BJ (cell line): ENCODE measurements around the gene CPA2. TPM values are rescaled to one million over a fixed set of nuclear protein-coding genes. Genes with fewer than 3 reads are reported as not detected.

Experiments
- CTCF ChIA-PET: fragments of 350-600 bp; formaldehyde crosslinking; extraction: SDS; loops from one replicate; lab custom pipeline; 2021; ENCODE audit warnings: antibody characterized with exemption, inconsistent platforms; lab: Yijun Ruan, JAX
- POLR2A ChIA-PET: fragments of 300-600 bp; sonication (Branson Sonifier 250); formaldehyde crosslinking; extraction: SDS; loops from one replicate; lab custom pipeline; 2021; ENCODE audit warnings: antibody characterized with exemption; lab: Charles Lee
- DNase-seq: peaks from one replicate; pipeline ENCODE4 v3.0.0-alpha.2; 2011; ENCODE audit warnings: low read depth
- H3K27me3 ChIP-seq: 2 replicates; pipeline ENCODE4 v1.6.0; 2011; ENCODE audit warnings: low read length; ENCODE audit not compliant: control insufficient read depth, insufficient read depth
- H3K36me3 ChIP-seq: 2 replicates; pipeline ENCODE4 v1.5.1; 2011; ENCODE audit warnings: low read length; ENCODE audit not compliant: control insufficient read depth, insufficient read depth
- H3K4me3 ChIP-seq: 2 replicates; pipeline ENCODE4 v1.5.1; 2011; ENCODE audit warnings: low read depth, mild to moderate bottlenecking, control low read depth, low read length
- polyA plus RNA-seq: library from polyadenylated mRNA; depleted of rRNA; stranded (reverse); fragments of >200 nt; gene quantifications from 2 replicates; pipeline ENCODE4 v1.2.3, GENCODE V29; 2011
- TF ChIP-seq, protein P1 (sequence below): IDR thresholded peaks from 2 replicates; pipeline ENCODE4 v1.5.1; 2011; ENCODE audit warnings: low read depth, mild to moderate bottlenecking, control low read depth, inconsistent platforms, low read length, moderate library complexity; ENCODE audit not compliant: insufficient read depth

CPA2 gene
- polyA plus RNA-seq, 1 experiment = not detected

GRCh38 chr7:130258494-130259078, 8.1 kb upstream of the CPA2 start:
- CTCF ChIA-PET = interaction anchor here (1.5 kb wide), 1 partner anchor 15 kb away, joined by 3 read pairs; no protein-coding TSS in a partner anchor
- Histone ChIP-seq H3K27me3 (no peaks in the 10 kb centered on the region), H3K36me3 (no peaks in the 10 kb centered on the region), H3K4me3 (no peak overlapping the region)
- DNase-seq = no peak
- POLR2A ChIA-PET = no interaction called here
- TF ChIP-seq, protein P1, sequence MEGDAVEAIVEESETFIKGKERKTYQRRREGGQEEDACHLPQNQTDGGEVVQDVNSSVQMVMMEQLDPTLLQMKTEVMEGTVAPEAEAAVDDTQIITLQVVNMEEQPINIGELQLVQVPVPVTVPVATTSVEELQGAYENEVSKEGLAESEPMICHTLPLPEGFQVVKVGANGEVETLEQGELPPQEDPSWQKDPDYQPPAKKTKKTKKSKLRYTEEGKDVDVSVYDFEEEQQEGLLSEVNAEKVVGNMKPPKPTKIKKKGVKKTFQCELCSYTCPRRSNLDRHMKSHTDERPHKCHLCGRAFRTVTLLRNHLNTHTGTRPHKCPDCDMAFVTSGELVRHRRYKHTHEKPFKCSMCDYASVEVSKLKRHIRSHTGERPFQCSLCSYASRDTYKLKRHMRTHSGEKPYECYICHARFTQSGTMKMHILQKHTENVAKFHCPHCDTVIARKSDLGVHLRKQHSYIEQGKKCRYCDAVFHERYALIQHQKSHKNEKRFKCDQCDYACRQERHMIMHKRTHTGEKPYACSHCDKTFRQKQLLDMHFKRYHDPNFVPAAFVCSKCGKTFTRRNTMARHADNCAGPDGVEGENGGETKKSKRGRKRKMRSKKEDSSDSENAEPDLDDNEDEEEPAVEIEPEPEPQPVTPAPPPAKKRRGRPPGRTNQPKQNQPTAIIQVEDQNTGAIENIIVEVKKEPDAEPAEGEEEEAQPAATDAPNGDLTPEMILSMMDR = no peak

DNA sequence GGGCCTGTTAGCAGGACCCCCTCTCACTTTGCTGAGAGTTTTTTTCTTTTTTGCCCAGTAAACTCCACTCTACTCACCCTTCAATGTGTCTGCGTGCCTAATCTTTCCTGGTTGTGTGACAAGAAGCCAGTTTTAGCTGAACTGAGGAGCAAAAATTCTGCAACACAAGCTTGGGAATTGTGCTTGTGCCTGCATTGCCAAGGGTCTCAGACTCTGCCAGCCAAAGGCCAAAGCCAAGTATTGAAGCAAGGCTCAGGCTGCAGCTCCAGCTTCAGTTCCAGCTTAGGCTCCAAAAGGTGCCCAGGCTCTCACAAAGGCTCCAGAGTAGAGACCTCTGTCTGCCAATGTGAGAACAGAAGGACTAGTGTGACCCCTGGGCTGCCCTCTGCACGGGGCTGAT, 4.2 kb upstream of the CPA2 start:
- CTCF ChIA-PET = interaction anchor here (0.5 to 0.9 kb wide), 3 partner anchors 22 to 124 kb away, joined by 3 to 8 read pairs (median 3); no protein-coding TSS in a partner anchor
- TF ChIP-seq, protein P1 = no peak

GRCh38 chr7:130263130-130263529, 3.5 kb upstream of the CPA2 start:
- TF ChIP-seq, protein P1 = no peak
- CTCF ChIA-PET = interaction anchor here (0.5 to 0.9 kb wide), 3 partner anchors 22 to 125 kb away, joined by 3 to 8 read pairs (median 3); no protein-coding TSS in a partner anchor

More for the DNA sequence above, 4.2 kb upstream of the CPA2 start:
- H3K36me3 ChIP-seq = no peaks in the 10 kb centered on the region
- POLR2A ChIA-PET = no interaction called here
- no peak for DNase-seq
- no peak overlapping the region for H3K4me3 ChIP-seq
- H3K27me3 ChIP-seq = no peaks in the 10 kb centered on the region

DNA sequence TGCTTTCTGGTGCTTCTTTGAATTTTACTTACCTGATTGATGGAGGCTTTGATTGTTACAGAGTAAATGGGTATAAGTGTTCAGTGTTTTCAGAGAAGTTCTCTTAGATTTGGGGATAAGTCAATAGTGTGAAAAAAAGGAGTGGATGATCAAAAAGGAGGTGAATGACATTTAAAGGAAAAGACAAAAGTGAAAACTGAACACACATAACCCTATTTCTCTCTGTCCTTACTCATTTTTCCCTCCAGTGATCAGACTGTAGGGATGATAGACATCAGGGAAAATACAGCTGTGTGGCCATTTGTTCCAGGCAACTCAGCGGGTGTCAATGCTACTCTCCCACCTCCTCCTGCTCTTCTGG, 278 bp downstream of the CPA2 start:
- Histone ChIP-seq H3K4me3 (no peak overlapping the region), H3K36me3 (no peaks in the 10 kb centered on the region), H3K27me3 (no peaks in the 10 kb centered on the region; the same call in 1 of the 2 replicates)
- POLR2A ChIA-PET = interaction anchor here (0.6 kb wide), 1 partner anchor 43 kb away, joined by 4 read pairs; no protein-coding TSS in a partner anchor
- TF ChIP-seq, protein P1 = no peak
- CTCF ChIA-PET = interaction anchor here (1.4 kb wide), 1 partner anchor 11 kb away, joined by 3 read pairs; no protein-coding TSS in a partner anchor
- DNase-seq = no peak

More at GRCh38 chr7:130263130-130263529, 3.5 kb upstream of the CPA2 start:
- no peak for DNase-seq
- Histone ChIP-seq H3K27me3 (no peaks in the 10 kb centered on the region), H3K36me3 (no peaks in the 10 kb centered on the region), H3K4me3 (no peak overlapping the region)
- POLR2A ChIA-PET = no interaction called here

- TF ChIP-seq, protein P1 = no peak
- Histone ChIP-seq H3K36me3 (no peaks in the 10 kb centered on the region), H3K4me3 (no peak overlapping the region), H3K27me3 (no peaks in the 10 kb centered on the region; the same call in 1 of the 2 replicates)
- POLR2A ChIA-PET = no interaction called here
- DNase-seq = no peak
- CTCF ChIA-PET = interaction anchor here (0.6 to 1.0 kb wide), 2 partner anchors 27 to 125 kb away, joined by 3 to 4 read pairs; no protein-coding TSS in a partner anchor
These were observed 2.0 kb downstream of the CPA2 start for GRCh38 chr7:130268463-130269317.
